Esophagus muscularis mucosa (tissue), 4 donors: ENCODE measurements around the gene TMED1. TPM values are rescaled to one million over a fixed set of nuclear protein-coding genes. Genes with fewer than 3 reads are reported as not detected.
A peak's percentile ranks its signal among the peaks of the same experiment; 100 is the strongest.
"Not testable (repeated sequence)": the region's sequence is repeated elsewhere in the genome, so short reads cannot be mapped to it uniquely, and the experiment has no call there.

Experiments
- DNase-seq: peaks from one replicate; pipeline ENCODE4 v3.0.0-alpha.2; 2017; ENCODE audit errors: extremely low spot score
- H3K27ac ChIP-seq, 4 donors: fragments of 200-600 bp; sonication (generic); replicated peaks in 1 of 4; 1 replicate in 3 of 4; 2 replicates in 1 of 4; pipeline ENCODE4 v1.5.1; 2016 to 2019; ENCODE audit warnings: mild to moderate bottlenecking in 1 of 4
- H3K27me3 ChIP-seq, 4 donors: fragments of 200-600 bp; sonication (generic); one replicate each; pipeline versions ENCODE4 v1.5.1 to v1.6.0; 2016 to 2019
- H3K36me3 ChIP-seq, 4 donors: fragments of 200-600 bp; sonication (generic); one replicate each; pipeline ENCODE4 v1.5.1; 2016 to 2019
- H3K4me1 ChIP-seq, 4 donors: fragments of 200-600 bp; sonication (generic); one replicate each; pipeline ENCODE4 v1.5.1; 2016 to 2019
- H3K4me3 ChIP-seq, 4 donors: fragments of 200-600 bp; sonication (generic); 1 replicate in 2 of 4; 2 replicates in 2 of 4; pipeline ENCODE4 v1.5.1; 2016 to 2019; ENCODE audit warnings: mild to moderate bottlenecking in 4 of 4, moderate library complexity in 1 of 4
- H3K9me3 ChIP-seq, 4 donors: fragments of 200-600 bp; sonication (generic); 1 replicate in 3 of 4; 2 replicates in 1 of 4; pipeline ENCODE4 v1.5.1; 2016 to 2019
- CTCF ChIP-seq, 3 experiments: fragments of 200-600 bp in 2 of 3; fragments of 450-650 bp in 1 of 3; sonication (generic) in 2 of 3; IDR thresholded peaks; one replicate each; pipeline ENCODE4 v1.5.1; 2017 to 2019; ENCODE audit warnings: antibody characterized with exemption in 3 of 3, mild to moderate bottlenecking in 2 of 3, moderate library complexity in 1 of 3
- EP300 ChIP-seq: sonication (generic); formaldehyde crosslinking; IDR thresholded peaks from one replicate; pipeline ENCODE4 v1.6.1; 2017; ENCODE audit warnings: antibody characterized with exemption
- POLR2A ChIP-seq: fragments of 450-650 bp; IDR thresholded peaks from one replicate; pipeline ENCODE4 v1.6.1; 2017; ENCODE audit warnings: antibody characterized with exemption, moderate library complexity, mild to moderate bottlenecking, low read depth
- POLR2AphosphoS5 ChIP-seq, 2 donors: sonication (generic); formaldehyde crosslinking; IDR thresholded peaks; one replicate each; pipeline ENCODE4 v1.6.1; 2017; ENCODE audit warnings: antibody characterized with exemption in 2 of 2
- WGBS: methylation state at CpG from one replicate; pipeline ENCODE4 v1.1.5; 2018; 5-methylcytosine and 5-hydroxymethylcytosine counted together
- intact Hi-C: fragments of 100-400 bp; cut with DNase I; formaldehyde crosslinking; loops from one replicate; pipeline ENCODE4 v1.15.1; 2023
- total RNA-seq, 4 donors: library from RNA; depleted of rRNA; stranded (reverse); fragments of >200 nt; gene quantifications; one replicate each; pipeline versions ENCODE4 v1.1.0 to v1.2.1, GENCODE V29; 2016

Gene TMED1
- total RNA-seq, 4 donors from 2014 or later, result 18.7 to 29.5 (median 27.7) TPM

- H3K4me1 ChIP-seq, result peaks cover 31 to 66% (median 57%) of the 10 kb centered on the region in 4 donors
- WGBS, result 8% methylated on average over 16 of the region's 16 CpGs
- TF ChIP-seq POLR2AphosphoS5 (IDR thresholded peaks at IDR 0.05) (no peak), EP300 (no peak), POLR2A (no peak), CTCF (IDR thresholded peaks at IDR 0.05) (no peak)
These were observed 36.6 kb upstream of the TMED1 start for GRCh38 chr19:10872546-10873107.

GRCh38 chr19:10871711-10872545 lies 35.9 kb upstream of the TMED1 start:
- peak overlapping the region; percentile 85 to 89 (median 87) for H3K27ac ChIP-seq
- H3K9me3 ChIP-seq, result no peaks in the 10 kb centered on the region
- no peaks in the 10 kb centered on the region for H3K27me3 ChIP-seq
- intact Hi-C loops, result loop anchor here (5.0 kb wide), 1 partner anchor 55 kb away; the partner anchor contains the start of genes TIMM29 and YIPF2
- DNase-seq, result no peak
- peaks cover 24 to 59% (median 50%) of the 10 kb centered on the region in 4 donors for H3K4me1 ChIP-seq
- H3K4me3 ChIP-seq, result peak overlapping the region; percentile 83 to 96 (median 94)
- TF ChIP-seq CTCF (IDR thresholded peaks at IDR 0.05) (peak in 1 of 3 experiments; percentile 35), EP300 (no peak), POLR2A (no peak)
- H3K36me3 ChIP-seq, result no peaks in the 10 kb centered on the region
- WGBS, result 1% methylated on average over 39 of the region's 90 CpGs

More at GRCh38 chr19:10872546-10873107, 36.6 kb upstream of the TMED1 start:
- DNase-seq, result no peak
- Histone ChIP-seq H3K36me3 (no peaks in the 10 kb centered on the region), H3K9me3 (no peaks in the 10 kb centered on the region), H3K27ac (peak overlapping the region; percentile 85 to 89 (median 87)), H3K4me3 (peak overlapping the region; percentile 83 to 96 (median 94)), H3K27me3 (no peaks in the 10 kb centered on the region)
- intact Hi-C loops, result loop anchor here (5.0 kb wide), 1 partner anchor 55 kb away; the partner anchor contains the start of genes TIMM29 and YIPF2

GRCh38 chr19:10870955-10871603 lies 35.1 kb upstream of the TMED1 start, which contains the start of gene CARM1:
Gene CARM1, plus strand, starts transcription at chr19:10871553. Its CDS starts 150 bp downstream, at chr19:10871703.
- Histone ChIP-seq H3K4me3 (peak within 1 kb of the TSS; percentile 83 to 96 (median 94)), H3K9me3 (no peaks in the 10 kb centered on the region), H3K36me3 (no peaks in the 10 kb centered on the region), H3K4me1 (peaks cover 15 to 51% (median 42%) of the 10 kb centered on the region in 4 donors), H3K27me3 (no peaks in the 10 kb centered on the region), H3K27ac (peak within 1 kb of the TSS; percentile 86 to 89 (median 88))
- TF ChIP-seq POLR2AphosphoS5 (IDR thresholded peaks at IDR 0.05), result peak in 1 of 2 donors; percentile 73
- TF ChIP-seq CTCF (IDR thresholded peaks at IDR 0.05), result peak; percentile 57 to 93 (median 68)
- no peak for TF ChIP-seq EP300
- DNase-seq, result peak; percentile 99
- 0% methylated on average over 3 of the region's 99 CpGs for WGBS
- intact Hi-C loops, result loop anchor here (5.0 kb wide), 1 partner anchor 56 kb away; the partner anchor contains the start of genes TIMM29 and YIPF2

- Histone ChIP-seq H3K4me3 (peak overlapping the region; percentile 56 to 67 (median 61)), H3K27me3 (no peaks in the 10 kb centered on the region), H3K9me3 (no peaks in the 10 kb centered on the region), H3K27ac (peak overlapping the region; percentile 83 to 88 (median 86)), H3K4me1 (peaks cover 13 to 45% (median 38%) of the 10 kb centered on the region in 4 donors), H3K36me3 (no peaks in the 10 kb centered on the region)
- DNase-seq, result no peak
- intact Hi-C loops, result loop anchor here (5.0 kb wide), 1 partner anchor 57 kb away; the partner anchor contains the start of genes TIMM29 and YIPF2
- TF ChIP-seq CTCF (IDR thresholded peaks at IDR 0.05), result no peak
- no peak for TF ChIP-seq POLR2AphosphoS5 (IDR thresholded peaks at IDR 0.05)
- TF ChIP-seq EP300, result no peak
- no peak for TF ChIP-seq POLR2A
- under 1% methylated on average over 14 of the region's 22 CpGs for WGBS
These were observed 34.5 kb upstream of the TMED1 start for GRCh38 chr19:10870501-10870954.

- not testable (repeated sequence) for H3K9me3 ChIP-seq, DNase-seq, H3K4me3 ChIP-seq, H3K27me3 ChIP-seq, H3K27ac ChIP-seq, H3K36me3 ChIP-seq
- intact Hi-C loops, result loop anchor here (5.0 to 10.0 kb wide), 2 partner anchors 57 to 95 kb away; partner anchors contain the start of genes TIMM29 and YIPF2
- H3K4me1 ChIP-seq, result peaks cover 13 to 39% (median 36%) of the 10 kb centered on the region in 4 donors
- 93% methylated on average over 11 of the region's 11 CpGs for WGBS
These were observed 33.9 kb upstream of the TMED1 start for GRCh38 chr19:10869872-10870311.
